Transverse colon (tissue), 4 donors: ENCODE measurements around the gene DDX55. TPM values are rescaled to one million over a fixed set of nuclear protein-coding genes. Genes with fewer than 3 reads are reported as not detected.

Source experiments
- DNase-seq: peaks from one replicate; pipeline ENCODE4 v3.0.0-alpha.2; 2019
- H3K27ac ChIP-seq, 4 donors: fragments of 200-600 bp; sonication (generic); 2 replicates each; pipeline ENCODE4 v1.5.1; 2016 to 2018; ENCODE audit warnings: inconsistent platforms in 4 of 4
- H3K27me3 ChIP-seq: fragments of 200-600 bp; sonication (generic); 2 replicates; pipeline ENCODE4 v1.5.1; 2017; ENCODE audit warnings: inconsistent platforms
- H3K36me3 ChIP-seq, 4 donors: fragments of 200-600 bp; sonication (generic); 2 replicates each; pipeline ENCODE4 v1.5.1; 2017 to 2019; ENCODE audit warnings: inconsistent platforms in 4 of 4
- H3K4me1 ChIP-seq, 4 donors: fragments of 200-600 bp; sonication (generic); 2 replicates each; pipeline ENCODE4 v1.5.1; 2017 to 2020; ENCODE audit warnings: inconsistent platforms in 4 of 4
- H3K4me3 ChIP-seq, 4 donors: fragments of 200-600 bp; sonication (generic); 1 replicate in 1 of 4; 2 replicates in 3 of 4; pipeline versions ENCODE4 v1.5.1 to v1.6.1; 2017 to 2019; ENCODE audit warnings: inconsistent platforms in 4 of 4
- H3K9me3 ChIP-seq, 2 donors: fragments of 200-600 bp; sonication (generic); 2 replicates each; pipeline ENCODE4 v1.5.1; 2017 to 2019; ENCODE audit warnings: inconsistent platforms in 2 of 2
- EP300 ChIP-seq: sonication (generic); formaldehyde crosslinking; IDR thresholded peaks from one replicate; pipeline ENCODE4 v1.6.1; 2017; ENCODE audit warnings: antibody characterized with exemption, low read depth
- POLR2A ChIP-seq: fragments of 450-650 bp; IDR thresholded peaks from one replicate; pipeline ENCODE4 v1.6.1; 2016; ENCODE audit warnings: antibody characterized with exemption, mild to moderate bottlenecking, moderate library complexity
- POLR2AphosphoS5 ChIP-seq, 3 donors: sonication (generic); formaldehyde crosslinking; IDR thresholded peaks; one replicate each; pipeline ENCODE4 v1.6.1; 2016; ENCODE audit warnings: antibody characterized with exemption in 3 of 3
- WGBS, 2 donors: methylation state at CpG; one replicate each; pipeline ENCODE4 v1.1.5; 2018; ENCODE audit warnings: low coverage in 1 of 2; 5-methylcytosine and 5-hydroxymethylcytosine counted together
- in situ Hi-C, 4 donors: fragments of 200-750 bp; cut with MboI; loops; one replicate each; pipeline versions ENCODE4 v1.15.0 to v1.15.1; 2017; ENCODE audit warnings: low sequenced_read_pairs in 3 of 4, low pct_ligation_motif_present in 1 of 4, low pct_unique_long_range_greater_than_20kb in 1 of 4
- intact Hi-C: fragments of 100-400 bp; cut with DNase I; formaldehyde crosslinking; loops from one replicate; pipeline ENCODE4 v1.15.1; 2023; ENCODE audit warnings: low total_unique reads
- total RNA-seq, 4 donors: library from RNA; depleted of rRNA; stranded (reverse); fragments of >200 nt; gene quantifications; one replicate each; pipeline ENCODE4 v1.1.0, GENCODE V29; 2016
- TF ChIP-seq, protein P1 (sequence below), 5 experiments: fragments of 200-600 bp in 3 of 5; fragments of 450-650 bp in 2 of 5; sonication (generic) in 3 of 5; IDR thresholded peaks; 1 replicate in 2 of 5; 2 replicates in 3 of 5; pipeline ENCODE4 v1.5.1; 2016 to 2017; ENCODE audit warnings: antibody characterized with exemption in 5 of 5, inconsistent platforms in 3 of 5, mild to moderate bottlenecking in 2 of 5, moderate library complexity in 1 of 5

Gene DDX55
- total RNA-seq, 4 donors from 2014 or later, result 14.2 to 35.2 (median 25.1) TPM

DNA sequence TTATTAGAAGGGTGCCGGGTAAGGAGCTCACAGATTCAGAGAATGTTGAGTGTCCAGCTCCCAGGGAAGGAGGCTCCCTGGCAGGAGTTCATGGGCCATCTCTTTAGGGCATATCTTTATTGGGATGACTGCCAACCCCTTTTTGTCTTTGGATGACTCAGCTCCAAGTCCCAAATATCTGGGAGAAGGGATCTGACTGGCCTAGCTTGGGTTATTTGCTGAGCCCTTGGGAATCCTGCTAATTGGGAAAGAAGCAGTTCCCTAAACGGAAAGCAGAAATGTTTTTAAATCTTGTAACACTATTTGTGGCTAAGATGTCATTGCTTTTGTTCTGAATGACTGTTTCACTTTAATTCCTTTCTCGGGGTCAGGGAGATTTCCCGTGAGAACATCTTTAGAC, 12.6 kb downstream of the DDX55 start:
- Histone ChIP-seq H3K27me3 (no peaks in the 10 kb centered on the region), H3K36me3 (peaks cover 0 to 67% (median 23%) of the 10 kb centered on the region in 4 donors), H3K27ac (no peak overlapping the region), H3K4me3 (no peak overlapping the region), H3K4me1 (no peaks in the 10 kb centered on the region), H3K9me3 (no peaks in the 10 kb centered on the region)
- TF ChIP-seq POLR2AphosphoS5 (IDR thresholded peaks at IDR 0.05) (no peak), POLR2A (no peak), EP300 (no peak)
- TF ChIP-seq, protein P1, sequence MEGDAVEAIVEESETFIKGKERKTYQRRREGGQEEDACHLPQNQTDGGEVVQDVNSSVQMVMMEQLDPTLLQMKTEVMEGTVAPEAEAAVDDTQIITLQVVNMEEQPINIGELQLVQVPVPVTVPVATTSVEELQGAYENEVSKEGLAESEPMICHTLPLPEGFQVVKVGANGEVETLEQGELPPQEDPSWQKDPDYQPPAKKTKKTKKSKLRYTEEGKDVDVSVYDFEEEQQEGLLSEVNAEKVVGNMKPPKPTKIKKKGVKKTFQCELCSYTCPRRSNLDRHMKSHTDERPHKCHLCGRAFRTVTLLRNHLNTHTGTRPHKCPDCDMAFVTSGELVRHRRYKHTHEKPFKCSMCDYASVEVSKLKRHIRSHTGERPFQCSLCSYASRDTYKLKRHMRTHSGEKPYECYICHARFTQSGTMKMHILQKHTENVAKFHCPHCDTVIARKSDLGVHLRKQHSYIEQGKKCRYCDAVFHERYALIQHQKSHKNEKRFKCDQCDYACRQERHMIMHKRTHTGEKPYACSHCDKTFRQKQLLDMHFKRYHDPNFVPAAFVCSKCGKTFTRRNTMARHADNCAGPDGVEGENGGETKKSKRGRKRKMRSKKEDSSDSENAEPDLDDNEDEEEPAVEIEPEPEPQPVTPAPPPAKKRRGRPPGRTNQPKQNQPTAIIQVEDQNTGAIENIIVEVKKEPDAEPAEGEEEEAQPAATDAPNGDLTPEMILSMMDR (IDR thresholded peaks at IDR 0.05), result no peak
- WGBS, 2 donors, result 64 to 74% methylated on average over 4 of the region's 4 CpGs
- in situ Hi-C loops, result no loop called here
- intact Hi-C loops, result no loop called here
- no peak for DNase-seq

GRCh38 chr12:123617144-123617543, 15.2 kb downstream of the DDX55 start:
- 87 to 90% methylated on average over 3 of the region's 3 CpGs for WGBS, 2 donors

GRCh38 chr12:123617580-123617979, 15.7 kb downstream of the DDX55 start:
- no peak overlapping the region for H3K4me3 ChIP-seq
- TF ChIP-seq, protein P1 (IDR thresholded peaks at IDR 0.05), result no peak
- peaks cover 0 to 62% (median 19%) of the 10 kb centered on the region in 4 donors for H3K36me3 ChIP-seq
- intact Hi-C loops (no loop called here), in situ Hi-C loops (no loop called here)
- 92% methylated on average over 13 of the region's 13 CpGs; no CpG with 5 or more reads in 1 of the 2 donors for WGBS, 2 donors
- no peak for DNase-seq
- H3K27ac ChIP-seq, result no peak overlapping the region
- H3K4me1 ChIP-seq, result no peaks in the 10 kb centered on the region
- H3K9me3 ChIP-seq, result no peaks in the 10 kb centered on the region
- no peaks in the 10 kb centered on the region for H3K27me3 ChIP-seq

More at GRCh38 chr12:123617144-123617543, 15.2 kb downstream of the DDX55 start:
- TF ChIP-seq EP300 (no peak), POLR2A (no peak), POLR2AphosphoS5 (IDR thresholded peaks at IDR 0.05) (no peak)
- TF ChIP-seq, protein P1 (IDR thresholded peaks at IDR 0.05), result no peak
- intact Hi-C loops, result no loop called here
- in situ Hi-C loops, result no loop called here
- Histone ChIP-seq H3K27ac (no peak overlapping the region), H3K4me1 (no peaks in the 10 kb centered on the region), H3K4me3 (no peak overlapping the region), H3K9me3 (no peaks in the 10 kb centered on the region), H3K36me3 (peaks cover 0 to 62% (median 18%) of the 10 kb centered on the region in 4 donors), H3K27me3 (no peaks in the 10 kb centered on the region)
- DNase-seq, result no peak

DNA sequence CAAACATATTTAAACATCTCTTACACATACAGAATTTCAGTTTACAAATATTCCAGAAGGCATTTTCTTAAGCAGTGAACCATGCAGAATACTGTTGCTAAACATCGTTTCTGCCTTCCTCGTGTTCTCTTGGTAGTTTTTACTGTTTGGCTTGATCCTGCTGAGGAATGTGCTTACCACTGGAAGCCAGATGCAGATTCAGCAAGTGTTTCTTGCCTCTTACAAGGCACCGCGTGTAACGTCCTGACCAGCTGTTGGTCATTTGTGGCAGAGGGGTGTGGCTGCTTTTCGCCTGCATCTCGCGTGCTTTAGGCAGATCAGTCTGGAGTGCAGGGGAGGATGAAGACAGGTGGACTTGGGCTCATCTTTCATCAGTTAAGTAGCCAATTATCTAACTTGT, 19.2 kb downstream of the DDX55 start:
- H3K36me3 ChIP-seq, result peaks cover 0 to 69% (median 27%) of the 10 kb centered on the region in 4 donors
- no peak overlapping the region for H3K4me3 ChIP-seq
- in situ Hi-C loops, result no loop called here
- 72 to 74% methylated on average over 2 to 8 of the region's 8 CpGs for WGBS, 2 donors
- peaks cover 0 to 6% (median 0%) of the 10 kb centered on the region in 4 donors for H3K4me1 ChIP-seq
- TF ChIP-seq, protein P1 (IDR thresholded peaks at IDR 0.05), result no peak
- TF ChIP-seq POLR2A (no peak), POLR2AphosphoS5 (IDR thresholded peaks at IDR 0.05) (no peak)
- DNase-seq, result no peak
- no peaks in the 10 kb centered on the region for H3K9me3 ChIP-seq
- no peak overlapping the region for H3K27ac ChIP-seq
- intact Hi-C loops, result no loop called here
- H3K27me3 ChIP-seq, result no peaks in the 10 kb centered on the region
